Breast epithelium (tissue), 3 donors: ENCODE results near the gene CDH24.

Experiments
- POLR2A ChIP-seq: fragments of 450-650 bp; IDR thresholded peaks from one replicate; pipeline ENCODE4 v1.6.1; 2016; ENCODE audit warnings: antibody characterized with exemption, mild to moderate bottlenecking, moderate library complexity
- POLR2AphosphoS5 ChIP-seq, 3 donors: sonication (generic); formaldehyde crosslinking; IDR thresholded peaks; one replicate each; pipeline ENCODE4 v1.6.1; 2017; ENCODE audit warnings: antibody characterized with exemption in 3 of 3
- TF ChIP-seq, protein P1 (sequence below), 3 donors: fragments of 450-650 bp; IDR thresholded peaks; one replicate each; pipeline ENCODE4 v1.5.1; 2016 to 2017; ENCODE audit warnings: antibody characterized with exemption in 3 of 3, mild to moderate bottlenecking in 3 of 3, moderate library complexity in 3 of 3

DNA sequence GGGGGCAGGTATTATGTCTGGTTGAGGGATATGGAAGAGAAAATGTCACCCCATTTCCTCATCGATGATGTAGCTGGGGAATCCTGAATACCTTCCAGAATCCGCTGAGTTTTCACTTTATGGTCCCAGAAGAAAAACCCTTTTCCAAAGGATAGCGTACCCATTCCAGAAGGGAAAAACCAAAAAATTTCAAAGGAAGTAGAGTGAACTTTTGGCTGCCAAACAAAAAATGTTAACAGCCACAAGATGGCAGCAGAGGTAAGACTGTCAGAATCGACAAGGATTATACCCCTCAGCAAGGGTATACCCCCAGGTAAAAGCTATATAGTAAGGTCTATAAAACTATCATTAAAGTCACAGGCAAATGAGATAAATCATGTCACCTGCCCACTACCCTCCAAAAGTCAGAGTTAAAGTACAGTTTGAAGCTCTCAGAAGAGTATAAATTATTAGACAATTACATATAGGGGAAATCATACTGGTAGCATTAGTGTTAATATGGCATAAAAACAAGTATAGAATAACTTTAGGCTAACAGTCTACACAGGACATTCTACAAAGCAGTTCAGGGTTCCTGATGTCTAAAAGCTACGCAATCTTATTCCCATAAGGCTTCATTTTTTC is 19.6 kb upstream of the CDH24 start:
- TF ChIP-seq POLR2AphosphoS5 (IDR thresholded peaks at IDR 0.05): no peak
- TF ChIP-seq, protein P1, sequence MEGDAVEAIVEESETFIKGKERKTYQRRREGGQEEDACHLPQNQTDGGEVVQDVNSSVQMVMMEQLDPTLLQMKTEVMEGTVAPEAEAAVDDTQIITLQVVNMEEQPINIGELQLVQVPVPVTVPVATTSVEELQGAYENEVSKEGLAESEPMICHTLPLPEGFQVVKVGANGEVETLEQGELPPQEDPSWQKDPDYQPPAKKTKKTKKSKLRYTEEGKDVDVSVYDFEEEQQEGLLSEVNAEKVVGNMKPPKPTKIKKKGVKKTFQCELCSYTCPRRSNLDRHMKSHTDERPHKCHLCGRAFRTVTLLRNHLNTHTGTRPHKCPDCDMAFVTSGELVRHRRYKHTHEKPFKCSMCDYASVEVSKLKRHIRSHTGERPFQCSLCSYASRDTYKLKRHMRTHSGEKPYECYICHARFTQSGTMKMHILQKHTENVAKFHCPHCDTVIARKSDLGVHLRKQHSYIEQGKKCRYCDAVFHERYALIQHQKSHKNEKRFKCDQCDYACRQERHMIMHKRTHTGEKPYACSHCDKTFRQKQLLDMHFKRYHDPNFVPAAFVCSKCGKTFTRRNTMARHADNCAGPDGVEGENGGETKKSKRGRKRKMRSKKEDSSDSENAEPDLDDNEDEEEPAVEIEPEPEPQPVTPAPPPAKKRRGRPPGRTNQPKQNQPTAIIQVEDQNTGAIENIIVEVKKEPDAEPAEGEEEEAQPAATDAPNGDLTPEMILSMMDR (IDR thresholded peaks at IDR 0.05): peak in 1 of 3 donors; percentile 58
- TF ChIP-seq POLR2A: no peak
